PFSK-1 (cell line): ENCODE results near the gene KIAA1328.

ENCODE experiments used
- POLR2AphosphoS5 ChIP-seq: IDR thresholded peaks from 2 replicates; pipeline ENCODE4 v1.6.1; 2012; ENCODE audit warnings: low read depth, mild to moderate bottlenecking, control low read depth, low read length, moderate library complexity
- SIN3A ChIP-seq: IDR thresholded peaks from 2 replicates; pipeline ENCODE4 v1.6.1; 2012; ENCODE audit warnings: mild to moderate bottlenecking, low read length, moderate library complexity, borderline replicate concordance; ENCODE audit not compliant: insufficient read depth
- TF ChIP-seq, protein P1 (sequence below), 2 experiments: IDR thresholded peaks; 2 replicates each; pipeline versions ENCODE4 v1.6.1 to v1.8.0; 2011 to 2012; ENCODE audit warnings: low read depth in 2 of 2, low read length in 2 of 2, control low read depth in 1 of 2, inconsistent platforms in 1 of 2, mild to moderate bottlenecking in 1 of 2, moderate library complexity in 1 of 2; ENCODE audit not compliant: insufficient read depth in 1 of 2

DNA sequence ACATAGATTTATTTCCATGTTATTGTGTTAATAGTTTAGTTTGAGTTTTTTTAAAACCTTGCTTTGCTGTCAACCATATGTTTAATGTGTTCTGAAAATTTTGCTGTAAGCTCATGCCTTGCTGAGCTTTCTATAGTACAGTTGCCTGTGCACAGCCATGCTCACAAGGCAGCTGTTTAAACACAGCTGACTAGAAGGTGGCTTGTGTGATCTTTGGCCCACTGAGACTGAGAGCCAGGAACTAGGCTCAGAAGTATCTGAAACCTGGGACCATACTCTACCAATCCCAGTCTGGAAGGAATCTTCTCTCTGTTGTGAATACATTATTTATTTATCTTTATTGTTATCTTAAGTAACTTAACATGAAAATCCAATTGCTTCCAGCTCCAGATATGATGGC lies 350.5 kb downstream of the KIAA1328 start:
- TF ChIP-seq POLR2AphosphoS5 (no peak), SIN3A (no peak)
- TF ChIP-seq, protein P1, sequence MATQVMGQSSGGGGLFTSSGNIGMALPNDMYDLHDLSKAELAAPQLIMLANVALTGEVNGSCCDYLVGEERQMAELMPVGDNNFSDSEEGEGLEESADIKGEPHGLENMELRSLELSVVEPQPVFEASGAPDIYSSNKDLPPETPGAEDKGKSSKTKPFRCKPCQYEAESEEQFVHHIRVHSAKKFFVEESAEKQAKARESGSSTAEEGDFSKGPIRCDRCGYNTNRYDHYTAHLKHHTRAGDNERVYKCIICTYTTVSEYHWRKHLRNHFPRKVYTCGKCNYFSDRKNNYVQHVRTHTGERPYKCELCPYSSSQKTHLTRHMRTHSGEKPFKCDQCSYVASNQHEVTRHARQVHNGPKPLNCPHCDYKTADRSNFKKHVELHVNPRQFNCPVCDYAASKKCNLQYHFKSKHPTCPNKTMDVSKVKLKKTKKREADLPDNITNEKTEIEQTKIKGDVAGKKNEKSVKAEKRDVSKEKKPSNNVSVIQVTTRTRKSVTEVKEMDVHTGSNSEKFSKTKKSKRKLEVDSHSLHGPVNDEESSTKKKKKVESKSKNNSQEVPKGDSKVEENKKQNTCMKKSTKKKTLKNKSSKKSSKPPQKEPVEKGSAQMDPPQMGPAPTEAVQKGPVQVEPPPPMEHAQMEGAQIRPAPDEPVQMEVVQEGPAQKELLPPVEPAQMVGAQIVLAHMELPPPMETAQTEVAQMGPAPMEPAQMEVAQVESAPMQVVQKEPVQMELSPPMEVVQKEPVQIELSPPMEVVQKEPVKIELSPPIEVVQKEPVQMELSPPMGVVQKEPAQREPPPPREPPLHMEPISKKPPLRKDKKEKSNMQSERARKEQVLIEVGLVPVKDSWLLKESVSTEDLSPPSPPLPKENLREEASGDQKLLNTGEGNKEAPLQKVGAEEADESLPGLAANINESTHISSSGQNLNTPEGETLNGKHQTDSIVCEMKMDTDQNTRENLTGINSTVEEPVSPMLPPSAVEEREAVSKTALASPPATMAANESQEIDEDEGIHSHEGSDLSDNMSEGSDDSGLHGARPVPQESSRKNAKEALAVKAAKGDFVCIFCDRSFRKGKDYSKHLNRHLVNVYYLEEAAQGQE (IDR thresholded peaks at IDR 0.05; ENCODE audit: insufficient read depth in 1 of 2, low read depth in 2 of 2, low read length in 2 of 2), result no peak
